ENCODE results near the gene CIITA.

- TF ChIP-seq, protein P1, sequence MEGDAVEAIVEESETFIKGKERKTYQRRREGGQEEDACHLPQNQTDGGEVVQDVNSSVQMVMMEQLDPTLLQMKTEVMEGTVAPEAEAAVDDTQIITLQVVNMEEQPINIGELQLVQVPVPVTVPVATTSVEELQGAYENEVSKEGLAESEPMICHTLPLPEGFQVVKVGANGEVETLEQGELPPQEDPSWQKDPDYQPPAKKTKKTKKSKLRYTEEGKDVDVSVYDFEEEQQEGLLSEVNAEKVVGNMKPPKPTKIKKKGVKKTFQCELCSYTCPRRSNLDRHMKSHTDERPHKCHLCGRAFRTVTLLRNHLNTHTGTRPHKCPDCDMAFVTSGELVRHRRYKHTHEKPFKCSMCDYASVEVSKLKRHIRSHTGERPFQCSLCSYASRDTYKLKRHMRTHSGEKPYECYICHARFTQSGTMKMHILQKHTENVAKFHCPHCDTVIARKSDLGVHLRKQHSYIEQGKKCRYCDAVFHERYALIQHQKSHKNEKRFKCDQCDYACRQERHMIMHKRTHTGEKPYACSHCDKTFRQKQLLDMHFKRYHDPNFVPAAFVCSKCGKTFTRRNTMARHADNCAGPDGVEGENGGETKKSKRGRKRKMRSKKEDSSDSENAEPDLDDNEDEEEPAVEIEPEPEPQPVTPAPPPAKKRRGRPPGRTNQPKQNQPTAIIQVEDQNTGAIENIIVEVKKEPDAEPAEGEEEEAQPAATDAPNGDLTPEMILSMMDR (IDR thresholded peaks at IDR 0.05): no peak
- TF ChIP-seq POLR2A (IDR thresholded peaks at IDR 0.05): no peak
Measured at GRCh38 chr16:10906482-10906881, 29.5 kb downstream of the CIITA start.
